GM06990 (cell line): ENCODE results near the gene DFFA.
A peak's percentile ranks its signal among the peaks of the same experiment; 100 is the strongest.

Source experiments
- DNase-seq: peaks from one replicate; pipeline ENCODE4 v3.0.0-alpha.2; 2011; ENCODE audit not compliant: insufficient read length; ENCODE audit errors: extremely low read depth
- H3K27me3 ChIP-seq: replicated peaks from 2 replicates; pipeline ENCODE4 v1.6.0; 2011; ENCODE audit warnings: low read length; ENCODE audit not compliant: control insufficient read depth, insufficient read depth
- H3K36me3 ChIP-seq: 2 replicates; pipeline ENCODE4 v1.5.1; 2011; ENCODE audit warnings: low read length; ENCODE audit not compliant: control insufficient read depth, insufficient read depth
- H3K4me3 ChIP-seq: replicated peaks from 2 replicates; pipeline ENCODE4 v1.5.1; 2011; ENCODE audit warnings: low read depth, mild to moderate bottlenecking, control low read depth, low read length
- TF ChIP-seq, protein P1 (sequence below): IDR thresholded peaks from 2 replicates; pipeline ENCODE4 v1.5.1; 2011; ENCODE audit warnings: low read length, control low read depth, mild to moderate bottlenecking, inconsistent platforms; ENCODE audit not compliant: insufficient read depth, poor library complexity, severe bottlenecking

DFFA gene, protein sequence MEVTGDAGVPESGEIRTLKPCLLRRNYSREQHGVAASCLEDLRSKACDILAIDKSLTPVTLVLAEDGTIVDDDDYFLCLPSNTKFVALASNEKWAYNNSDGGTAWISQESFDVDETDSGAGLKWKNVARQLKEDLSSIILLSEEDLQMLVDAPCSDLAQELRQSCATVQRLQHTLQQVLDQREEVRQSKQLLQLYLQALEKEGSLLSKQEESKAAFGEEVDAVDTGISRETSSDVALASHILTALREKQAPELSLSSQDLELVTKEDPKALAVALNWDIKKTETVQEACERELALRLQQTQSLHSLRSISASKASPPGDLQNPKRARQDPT

DNA sequence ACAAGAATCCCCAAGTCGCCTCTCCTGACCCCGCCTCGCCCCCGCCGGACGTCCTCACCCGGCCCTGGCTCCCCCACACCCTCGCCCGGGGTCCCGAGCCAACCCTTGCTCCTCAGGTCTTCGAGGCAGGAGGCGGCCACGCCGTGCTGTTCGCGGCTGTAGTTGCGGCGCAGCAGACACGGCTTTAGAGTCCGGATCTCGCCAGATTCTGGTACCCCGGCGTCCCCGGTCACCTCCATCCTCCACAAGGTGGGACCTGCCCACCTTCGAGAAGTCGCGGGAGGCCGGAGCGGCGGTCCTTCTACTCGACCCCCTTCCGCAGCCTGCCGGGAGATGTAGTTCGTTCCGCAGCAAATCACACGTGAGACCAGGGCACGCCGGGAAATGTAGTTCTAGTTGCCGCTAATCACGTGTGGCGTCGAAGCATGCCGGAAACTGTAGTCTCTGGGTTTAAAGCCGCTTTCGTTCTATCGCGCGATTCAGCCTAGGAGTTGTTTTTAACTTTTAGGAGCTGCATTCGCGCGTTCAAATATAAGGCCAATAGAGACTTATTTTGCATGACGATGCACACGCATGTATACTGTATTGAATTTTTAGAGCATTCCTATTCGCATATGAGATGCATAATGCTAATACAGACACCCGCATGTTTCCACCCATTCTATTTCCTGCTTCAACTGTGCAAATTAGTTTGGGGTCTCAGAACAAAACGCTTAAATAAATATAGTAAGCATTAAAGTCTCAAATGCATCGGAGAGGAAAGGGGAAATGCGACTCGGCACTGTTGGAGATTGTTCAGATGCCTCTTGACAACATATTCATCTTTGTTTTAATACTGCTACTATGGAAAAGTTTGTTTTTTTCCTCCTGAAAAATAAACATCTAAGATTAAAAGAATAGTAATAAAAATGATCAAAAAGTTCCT is at the start of gene DFFA:
Gene DFFA, minus strand, starts transcription at position 310 of the 925 bp plus-strand sequence. Its CDS starts 71 bp downstream, at position 239.
- Histone ChIP-seq H3K36me3 (peaks cover 8% of the 10 kb centered on the region), H3K4me3 (peak within 1 kb of the TSS; percentile 74), H3K27me3 (no peaks in the 10 kb centered on the region)
- peak; percentile 91 for DNase-seq
- TF ChIP-seq, protein P1, sequence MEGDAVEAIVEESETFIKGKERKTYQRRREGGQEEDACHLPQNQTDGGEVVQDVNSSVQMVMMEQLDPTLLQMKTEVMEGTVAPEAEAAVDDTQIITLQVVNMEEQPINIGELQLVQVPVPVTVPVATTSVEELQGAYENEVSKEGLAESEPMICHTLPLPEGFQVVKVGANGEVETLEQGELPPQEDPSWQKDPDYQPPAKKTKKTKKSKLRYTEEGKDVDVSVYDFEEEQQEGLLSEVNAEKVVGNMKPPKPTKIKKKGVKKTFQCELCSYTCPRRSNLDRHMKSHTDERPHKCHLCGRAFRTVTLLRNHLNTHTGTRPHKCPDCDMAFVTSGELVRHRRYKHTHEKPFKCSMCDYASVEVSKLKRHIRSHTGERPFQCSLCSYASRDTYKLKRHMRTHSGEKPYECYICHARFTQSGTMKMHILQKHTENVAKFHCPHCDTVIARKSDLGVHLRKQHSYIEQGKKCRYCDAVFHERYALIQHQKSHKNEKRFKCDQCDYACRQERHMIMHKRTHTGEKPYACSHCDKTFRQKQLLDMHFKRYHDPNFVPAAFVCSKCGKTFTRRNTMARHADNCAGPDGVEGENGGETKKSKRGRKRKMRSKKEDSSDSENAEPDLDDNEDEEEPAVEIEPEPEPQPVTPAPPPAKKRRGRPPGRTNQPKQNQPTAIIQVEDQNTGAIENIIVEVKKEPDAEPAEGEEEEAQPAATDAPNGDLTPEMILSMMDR, result no peak

DNA sequence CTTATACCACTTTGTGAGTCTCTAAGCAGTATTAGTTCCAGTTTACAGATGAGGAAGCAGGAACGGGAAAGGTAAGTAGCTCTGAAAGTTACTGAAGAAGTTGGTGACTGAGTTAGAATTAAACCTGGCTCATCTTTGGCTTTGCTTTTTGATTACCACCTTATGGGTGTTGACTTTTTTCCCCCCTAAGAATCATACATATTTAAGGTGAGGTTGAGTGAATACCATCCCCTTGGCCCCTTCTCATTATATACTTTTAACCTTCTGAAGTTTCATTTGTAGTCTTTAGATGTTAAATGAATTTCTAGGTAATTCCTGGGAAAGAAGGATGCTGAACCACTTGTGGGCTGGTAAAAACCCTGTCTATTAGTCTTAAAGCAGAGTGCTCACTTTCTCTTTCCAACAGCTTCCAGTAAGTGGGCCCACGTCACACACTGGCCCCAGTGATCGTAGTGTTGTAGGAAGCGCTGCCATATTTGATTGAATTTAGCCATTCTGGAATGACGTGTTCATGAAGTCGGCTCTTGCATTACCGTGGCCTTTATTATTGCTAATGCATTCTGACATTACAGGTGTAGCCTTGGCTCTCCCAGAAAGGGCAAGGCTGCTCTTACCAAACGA is 49.3 kb upstream of the DFFA start:
- DNase-seq, result no peak
- H3K27me3 ChIP-seq, result no peaks in the 10 kb centered on the region
- no peak overlapping the region for H3K4me3 ChIP-seq
- peaks cover 2% of the 10 kb centered on the region; the same call in 1 of the 2 replicates for H3K36me3 ChIP-seq
- TF ChIP-seq, protein P1, result no peak

DNA sequence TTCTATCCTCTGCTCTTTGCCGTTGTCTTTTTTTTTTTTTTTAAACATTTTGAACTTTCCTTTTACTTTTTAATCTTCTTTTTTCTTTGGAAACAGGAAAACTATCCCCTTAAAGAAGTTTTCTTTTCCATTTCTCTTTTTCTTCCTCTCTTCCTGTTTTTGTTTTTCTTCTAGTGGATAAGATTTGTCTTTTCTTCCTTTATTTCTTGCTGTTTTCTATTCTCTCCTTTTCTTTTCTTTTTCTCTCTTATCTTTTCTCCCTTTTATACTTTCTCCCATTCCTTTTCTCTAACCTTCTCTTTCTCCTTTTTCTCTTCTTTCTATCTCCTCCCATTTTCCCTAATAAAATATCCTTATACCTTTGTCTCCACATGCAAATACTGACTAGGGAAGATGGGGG is 48.6 kb upstream of the DFFA start:
- TF ChIP-seq, protein P1, result no peak
- H3K4me3 ChIP-seq, result no peak overlapping the region
- H3K36me3 ChIP-seq, result peaks cover 2% of the 10 kb centered on the region; the same call in 1 of the 2 replicates
- DNase-seq, result no peak
- no peaks in the 10 kb centered on the region for H3K27me3 ChIP-seq

DNA sequence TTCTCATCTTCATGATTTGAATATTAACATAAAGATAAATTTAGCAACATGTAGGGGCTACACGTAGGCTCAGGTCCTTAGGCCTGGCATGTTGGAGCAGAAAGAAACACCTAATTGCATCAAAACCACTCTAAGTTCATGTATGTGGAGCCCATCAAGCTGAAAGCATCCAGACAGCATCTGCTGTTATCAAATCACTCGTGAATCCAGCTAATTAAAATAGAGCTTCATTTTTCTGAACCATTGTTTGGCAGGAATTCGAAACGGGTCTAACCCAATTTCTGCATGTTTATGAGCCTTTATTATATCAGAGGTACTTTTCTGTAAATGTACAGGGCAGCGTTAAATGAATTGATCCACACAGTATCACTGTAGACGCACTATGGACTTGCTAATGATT is 48.2 kb upstream of the DFFA start:
- no peaks in the 10 kb centered on the region for H3K27me3 ChIP-seq
- DNase-seq, result no peak
- H3K4me3 ChIP-seq, result no peak overlapping the region
- TF ChIP-seq, protein P1, result no peak
- peaks cover 2% of the 10 kb centered on the region; the same call in 1 of the 2 replicates for H3K36me3 ChIP-seq

DNA sequence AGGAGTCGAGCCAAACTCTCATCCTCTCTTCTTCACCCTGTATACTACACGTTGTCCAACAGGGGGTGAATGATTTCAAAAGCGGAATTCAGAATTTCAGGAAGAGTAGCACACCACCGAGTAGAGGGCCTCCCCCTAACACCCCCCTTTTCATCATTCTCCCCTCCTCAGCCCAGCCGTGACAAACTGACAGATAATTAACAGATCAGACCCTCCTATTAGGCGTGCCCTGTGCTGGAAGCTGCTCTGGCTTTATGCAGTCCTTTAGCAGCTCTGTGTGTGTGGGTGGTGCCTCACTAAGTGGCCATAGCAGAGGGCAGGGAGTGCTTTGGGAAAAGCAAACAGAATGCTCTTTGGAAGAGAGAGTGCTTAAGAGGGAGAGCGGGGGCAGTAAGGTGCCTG is 46.7 kb upstream of the DFFA start:
- Histone ChIP-seq H3K27me3 (no peaks in the 10 kb centered on the region), H3K4me3 (no peak overlapping the region), H3K36me3 (peaks cover 2% of the 10 kb centered on the region; the same call in 1 of the 2 replicates)
- TF ChIP-seq, protein P1, result no peak
- DNase-seq, result no peak
